Neural cell (in vitro differentiated cells): Measurements from ENCODE around the gene PCCA.

Experiments
- EZH2 ChIP-seq: fragments of 200-600, 300-800 bp; shearing (Covaris generic), sonication (generic); IDR thresholded peaks from 2 replicates; pipeline ENCODE4 v1.6.1; 2014; ENCODE audit warnings: antibody characterized with exemption, low read length, borderline replicate concordance, mild to moderate bottlenecking; ENCODE audit not compliant: insufficient read depth, poor library complexity, severe bottlenecking
- POLR2AphosphoS5 ChIP-seq: IDR thresholded peaks from 2 replicates; pipeline ENCODE4 v1.6.1; 2012
- TAF1 ChIP-seq: IDR thresholded peaks from 2 replicates; pipeline ENCODE4 v1.6.1; 2012; ENCODE audit warnings: low read depth
- TF ChIP-seq, protein P1 (sequence below): fragments of 450-650 bp; IDR thresholded peaks from 2 replicates; pipeline ENCODE4 v1.5.1; 2014; ENCODE audit warnings: antibody characterized with exemption, mild to moderate bottlenecking, moderate library complexity; ENCODE audit not compliant: poor library complexity, severe bottlenecking
- TF ChIP-seq, protein P2 (sequence below): IDR thresholded peaks from 2 replicates; pipeline ENCODE4 v1.6.1; 2012; ENCODE audit warnings: borderline replicate concordance

- no peak for TF ChIP-seq EZH2
- TF ChIP-seq, protein P1, sequence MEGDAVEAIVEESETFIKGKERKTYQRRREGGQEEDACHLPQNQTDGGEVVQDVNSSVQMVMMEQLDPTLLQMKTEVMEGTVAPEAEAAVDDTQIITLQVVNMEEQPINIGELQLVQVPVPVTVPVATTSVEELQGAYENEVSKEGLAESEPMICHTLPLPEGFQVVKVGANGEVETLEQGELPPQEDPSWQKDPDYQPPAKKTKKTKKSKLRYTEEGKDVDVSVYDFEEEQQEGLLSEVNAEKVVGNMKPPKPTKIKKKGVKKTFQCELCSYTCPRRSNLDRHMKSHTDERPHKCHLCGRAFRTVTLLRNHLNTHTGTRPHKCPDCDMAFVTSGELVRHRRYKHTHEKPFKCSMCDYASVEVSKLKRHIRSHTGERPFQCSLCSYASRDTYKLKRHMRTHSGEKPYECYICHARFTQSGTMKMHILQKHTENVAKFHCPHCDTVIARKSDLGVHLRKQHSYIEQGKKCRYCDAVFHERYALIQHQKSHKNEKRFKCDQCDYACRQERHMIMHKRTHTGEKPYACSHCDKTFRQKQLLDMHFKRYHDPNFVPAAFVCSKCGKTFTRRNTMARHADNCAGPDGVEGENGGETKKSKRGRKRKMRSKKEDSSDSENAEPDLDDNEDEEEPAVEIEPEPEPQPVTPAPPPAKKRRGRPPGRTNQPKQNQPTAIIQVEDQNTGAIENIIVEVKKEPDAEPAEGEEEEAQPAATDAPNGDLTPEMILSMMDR = no peak
- no peak for TF ChIP-seq TAF1
- TF ChIP-seq POLR2AphosphoS5 = no peak
- TF ChIP-seq, protein P2, sequence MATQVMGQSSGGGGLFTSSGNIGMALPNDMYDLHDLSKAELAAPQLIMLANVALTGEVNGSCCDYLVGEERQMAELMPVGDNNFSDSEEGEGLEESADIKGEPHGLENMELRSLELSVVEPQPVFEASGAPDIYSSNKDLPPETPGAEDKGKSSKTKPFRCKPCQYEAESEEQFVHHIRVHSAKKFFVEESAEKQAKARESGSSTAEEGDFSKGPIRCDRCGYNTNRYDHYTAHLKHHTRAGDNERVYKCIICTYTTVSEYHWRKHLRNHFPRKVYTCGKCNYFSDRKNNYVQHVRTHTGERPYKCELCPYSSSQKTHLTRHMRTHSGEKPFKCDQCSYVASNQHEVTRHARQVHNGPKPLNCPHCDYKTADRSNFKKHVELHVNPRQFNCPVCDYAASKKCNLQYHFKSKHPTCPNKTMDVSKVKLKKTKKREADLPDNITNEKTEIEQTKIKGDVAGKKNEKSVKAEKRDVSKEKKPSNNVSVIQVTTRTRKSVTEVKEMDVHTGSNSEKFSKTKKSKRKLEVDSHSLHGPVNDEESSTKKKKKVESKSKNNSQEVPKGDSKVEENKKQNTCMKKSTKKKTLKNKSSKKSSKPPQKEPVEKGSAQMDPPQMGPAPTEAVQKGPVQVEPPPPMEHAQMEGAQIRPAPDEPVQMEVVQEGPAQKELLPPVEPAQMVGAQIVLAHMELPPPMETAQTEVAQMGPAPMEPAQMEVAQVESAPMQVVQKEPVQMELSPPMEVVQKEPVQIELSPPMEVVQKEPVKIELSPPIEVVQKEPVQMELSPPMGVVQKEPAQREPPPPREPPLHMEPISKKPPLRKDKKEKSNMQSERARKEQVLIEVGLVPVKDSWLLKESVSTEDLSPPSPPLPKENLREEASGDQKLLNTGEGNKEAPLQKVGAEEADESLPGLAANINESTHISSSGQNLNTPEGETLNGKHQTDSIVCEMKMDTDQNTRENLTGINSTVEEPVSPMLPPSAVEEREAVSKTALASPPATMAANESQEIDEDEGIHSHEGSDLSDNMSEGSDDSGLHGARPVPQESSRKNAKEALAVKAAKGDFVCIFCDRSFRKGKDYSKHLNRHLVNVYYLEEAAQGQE = no peak
Measured at GRCh38 chr13:100112186-100112838, 23.4 kb downstream of the PCCA start.
